Measurements from ENCODE around the gene UBE3C. TPM values are rescaled to one million over a fixed set of nuclear protein-coding genes. Genes with fewer than 3 reads are reported as not detected.

UBE3C gene
- total and polyA plus RNA-seq, 7 experiments from 2014 or later, result 21.3 to 64.6 (median 53.9) TPM

- H3K4me3 Mint-ChIP-seq, result no peak overlapping the region
- Histone ChIP-seq H3K4me1 (ENCODE audit: control insufficient read depth in 2 of 2, insufficient read depth in 2 of 2, low read length in 2 of 2) (no peaks in the 10 kb centered on the region), H3K4me3 (ENCODE audit: low read length) (no peak overlapping the region), H3K36me3 (ENCODE audit: control insufficient read depth in 2 of 3, insufficient read depth in 3 of 3, low read length in 3 of 3) (no peaks in the 10 kb centered on the region), H3K27me3 (ENCODE audit: control insufficient read depth in 2 of 2, insufficient read depth in 2 of 2, low read length in 2 of 2) (no peaks in the 10 kb centered on the region), H3K9me3 (ENCODE audit: control insufficient read depth in 2 of 3, low read length in 3 of 3) (no peaks in the 10 kb centered on the region), H3K27ac (ENCODE audit: low read depth, low read length) (no peak overlapping the region)
- ChIA-PET POLR2A (interaction anchor here (1.6 kb wide), 1 partner anchor 22 kb away, joined by 3 read pairs; no protein-coding TSS in a partner anchor), CTCF (interaction anchor here (0.6 kb wide), 2 partner anchors 27 to 340 kb away, joined by 4 to 5 read pairs; no protein-coding TSS in a partner anchor)
- H3K27ac Mint-ChIP-seq, result no peak overlapping the region
- intact Hi-C loops (cut with micrococcal nuclease), result no loop called here
- no peaks in the 10 kb centered on the region for H3K36me3 Mint-ChIP-seq
- peaks cover 0 to 1% (median 0%) of the 10 kb centered on the region in 11 donors for H3K9me3 Mint-ChIP-seq
- H3K27me3 Mint-ChIP-seq, result no peaks in the 10 kb centered on the region
- DNase-seq (no peak), ATAC-seq (no peak)
- H3K4me1 Mint-ChIP-seq, result peaks cover 0 to 16% (median 4%) of the 10 kb centered on the region in 7 donors
Measured at GRCh38 chr7:157313645-157314044, 174.9 kb downstream of the UBE3C start.

GRCh38 chr7:157318015-157318706 lies 179.4 kb downstream of the UBE3C start:
- ChIA-PET CTCF (no interaction called here), POLR2A (no interaction called here)
- Histone ChIP-seq H3K36me3 (ENCODE audit: control insufficient read depth in 2 of 3, insufficient read depth in 3 of 3, low read length in 3 of 3) (no peaks in the 10 kb centered on the region), H3K9me3 (ENCODE audit: control insufficient read depth in 2 of 3, low read length in 3 of 3) (no peaks in the 10 kb centered on the region), H3K4me1 (ENCODE audit: control insufficient read depth in 2 of 2, insufficient read depth in 2 of 2, low read length in 2 of 2) (no peaks in the 10 kb centered on the region), H3K27ac (ENCODE audit: low read depth, low read length) (no peak overlapping the region), H3K27me3 (ENCODE audit: control insufficient read depth in 2 of 2, insufficient read depth in 2 of 2, low read length in 2 of 2) (no peaks in the 10 kb centered on the region), H3K4me3 (ENCODE audit: low read length) (no peak overlapping the region)
- H3K36me3 Mint-ChIP-seq, result no peaks in the 10 kb centered on the region
- ATAC-seq (peak; percentile 80), DNase-seq (peak in 1 of 9 donors; percentile 38)
- H3K4me1 Mint-ChIP-seq, result peaks cover 0 to 23% (median 4%) of the 10 kb centered on the region in 7 donors
- peak overlapping the region in 2 of 9 donors; percentile 80 to 91 for H3K27ac Mint-ChIP-seq
- H3K4me3 Mint-ChIP-seq, result peak overlapping the region in 1 of 10 donors; percentile 44
- H3K27me3 Mint-ChIP-seq, result no peaks in the 10 kb centered on the region
- H3K9me3 Mint-ChIP-seq, result no peaks in the 10 kb centered on the region
- intact Hi-C loops (cut with micrococcal nuclease), result no loop called here

Other genes with a start within 250 kb of the UBE3C start
- gene LMBR1, start 245.7 kb upstream of the UBE3C start, total RNA-seq, result 100 to 1,000 TPM in 1 of 5 experiments, 10 to 100 TPM in 4; 56.0 to 101 (median 69.0) TPM
- 10 to 100 TPM; 34.5 to 49.2 TPM for gene LMBR1, start 245.7 kb upstream of the UBE3C start, polyA plus RNA-seq
- 10 to 100 TPM; 28.1 to 40.7 (median 32.9) TPM for gene NOM1, start 189.2 kb upstream of the UBE3C start, total RNA-seq
- gene NOM1, start 189.2 kb upstream of the UBE3C start, polyA plus RNA-seq, result 1 to 10 TPM; 4.2 to 7.9 TPM
- not detected for gene MNX1, start 128.3 kb upstream of the UBE3C start, total RNA-seq
- gene MNX1, start 128.3 kb upstream of the UBE3C start, polyA plus RNA-seq, result not detected
- 100 to 1,000 TPM in 2 of 5 experiments, 10 to 100 TPM in 3; 79.8 to 219 (median 96.0) TPM for gene DNAJB6, start 198.1 kb downstream of the UBE3C start, total RNA-seq
- gene DNAJB6, start 198.1 kb downstream of the UBE3C start, polyA plus RNA-seq, result 100 to 1,000 TPM; 114 to 130 TPM